H9 (cell line): ENCODE results near the gene ZBTB38. TPM values are rescaled to one million over a fixed set of nuclear protein-coding genes. Genes with fewer than 3 reads are reported as not detected.

Experiments used
- DNase-seq: peaks from one replicate; pipeline ENCODE4 v3.0.0-alpha.2; 2017
- H2AFZ ChIP-seq: one replicate; pipeline ENCODE4 v1.6.1; 2013; ENCODE audit warnings: mild to moderate bottlenecking, low read length, control low read depth, moderate library complexity
- H2AK5ac ChIP-seq: 2 replicates; pipeline ENCODE4 v1.6.1; 2013; ENCODE audit warnings: low read length, control low read depth, mixed read lengths; ENCODE audit not compliant: insufficient read length
- H2BK120ac ChIP-seq: one replicate; pipeline ENCODE4 v1.6.1; 2013; ENCODE audit warnings: low read depth, mild to moderate bottlenecking, low read length, control low read depth, inconsistent platforms; ENCODE audit not compliant: poor library complexity, severe bottlenecking
- H2BK12ac ChIP-seq: 2 replicates; pipeline ENCODE4 v1.6.1; 2013; ENCODE audit warnings: low read length, control low read depth, mixed read lengths, low read depth; ENCODE audit not compliant: insufficient read length
- H2BK15ac ChIP-seq: 2 replicates; pipeline ENCODE4 v1.6.1; 2013; ENCODE audit warnings: low read depth, low read length, control low read depth
- H2BK20ac ChIP-seq: one replicate; pipeline ENCODE4 v1.6.1; 2013; ENCODE audit warnings: low read depth, mild to moderate bottlenecking, low read length, control low read depth, inconsistent platforms; ENCODE audit not compliant: poor library complexity, severe bottlenecking
- H2BK5ac ChIP-seq: 2 replicates; pipeline ENCODE4 v1.6.1; 2013; ENCODE audit warnings: low read length, control low read depth, mixed read lengths; ENCODE audit not compliant: insufficient read length
- H3K14ac ChIP-seq: 2 replicates; pipeline ENCODE4 v1.6.1; 2013; ENCODE audit warnings: low read length, control low read depth; ENCODE audit not compliant: insufficient read depth
- H3K18ac ChIP-seq: 2 replicates; pipeline ENCODE4 v1.6.1; 2013; ENCODE audit warnings: low read depth, mild to moderate bottlenecking, mixed read lengths, low read length, control low read depth; ENCODE audit not compliant: insufficient read length
- H3K23ac ChIP-seq: 2 replicates; pipeline ENCODE4 v1.6.1; 2013; ENCODE audit warnings: low read length, control low read depth, mixed read lengths, low read depth; ENCODE audit not compliant: insufficient read length
- H3K23me2 ChIP-seq: 2 replicates; pipeline ENCODE4 v1.6.1; 2013; ENCODE audit warnings: low read depth, mild to moderate bottlenecking, mixed read lengths, low read length, control low read depth; ENCODE audit not compliant: insufficient read length, poor library complexity, severe bottlenecking
- H3K27ac ChIP-seq: 2 replicates; pipeline ENCODE4 v1.5.1; 2013; ENCODE audit warnings: low read length, control low read depth, mixed read lengths, low read depth; ENCODE audit not compliant: insufficient read length
- H3K27me3 ChIP-seq: 2 replicates; pipeline ENCODE4 v1.6.1; 2013; ENCODE audit warnings: low read length, control low read depth, inconsistent platforms; ENCODE audit not compliant: insufficient read depth
- H3K4ac ChIP-seq: 2 replicates; pipeline ENCODE4 v1.6.1; 2013; ENCODE audit warnings: low read depth, mild to moderate bottlenecking, control low read depth, inconsistent platforms, low read length, moderate library complexity
- H3K4me1 ChIP-seq: 2 replicates; pipeline ENCODE4 v1.6.1; 2013; ENCODE audit warnings: low read length, control low read depth, inconsistent platforms; ENCODE audit not compliant: insufficient read depth
- H3K4me2 ChIP-seq: 2 replicates; pipeline ENCODE4 v1.6.1; 2013; ENCODE audit warnings: low read length, control low read depth, mixed read lengths; ENCODE audit not compliant: insufficient read length, insufficient read depth
- H3K56ac ChIP-seq: 2 replicates; pipeline ENCODE4 v1.6.1; 2013; ENCODE audit warnings: low read depth, mild to moderate bottlenecking, mixed read lengths, low read length, control low read depth; ENCODE audit not compliant: insufficient read length
- H3K79me1 ChIP-seq: 2 replicates; pipeline ENCODE4 v1.6.1; 2013; ENCODE audit warnings: low read depth, mild to moderate bottlenecking, moderate library complexity, low read length, control low read depth, inconsistent platforms; ENCODE audit not compliant: insufficient read depth, poor library complexity, severe bottlenecking
- H3K79me2 ChIP-seq: 2 replicates; pipeline ENCODE4 v1.6.1; 2013; ENCODE audit warnings: low read length, control low read depth, inconsistent platforms; ENCODE audit not compliant: insufficient read depth
- H3K9ac ChIP-seq: 2 replicates; pipeline ENCODE4 v1.6.1; 2013; ENCODE audit warnings: low read length, control low read depth, mixed read lengths; ENCODE audit not compliant: insufficient read length; ENCODE audit errors: extremely low read depth
- H3K9me3 ChIP-seq: one replicate; pipeline ENCODE4 v1.6.1; 2013; ENCODE audit warnings: low read depth, low read length, inconsistent platforms; ENCODE audit not compliant: control insufficient read depth
- H3T11ph ChIP-seq: one replicate; pipeline ENCODE4 v1.6.1; 2013; ENCODE audit warnings: mild to moderate bottlenecking, low read length, control low read depth, inconsistent platforms
- H4K20me1 ChIP-seq: one replicate; pipeline ENCODE4 v1.6.1; 2013; ENCODE audit not compliant: control insufficient read depth, insufficient read length, insufficient read depth
- H4K5ac ChIP-seq: 2 replicates; pipeline ENCODE4 v1.6.1; 2013; ENCODE audit warnings: low read depth, mild to moderate bottlenecking, mixed read lengths, low read length, control low read depth; ENCODE audit not compliant: insufficient read length
- H4K8ac ChIP-seq: replicated peaks from 2 replicates; pipeline ENCODE4 v1.6.1; 2013; ENCODE audit warnings: low read length, control low read depth, mixed read lengths, low read depth; ENCODE audit not compliant: insufficient read length
- H4K91ac ChIP-seq: 2 replicates; pipeline ENCODE4 v1.6.1; 2013; ENCODE audit warnings: low read depth, mild to moderate bottlenecking, moderate library complexity, mixed read lengths, low read length, control low read depth; ENCODE audit not compliant: insufficient read length
- H3K27ac Mint-ChIP-seq, 3 experiments: 2 replicates in 2 of 3; 3 replicates in 1 of 3; pipeline ENCODE4 v1.8.0; 2020 to 2021; ENCODE audit warnings: mixed read lengths in 3 of 3, mild to moderate bottlenecking in 1 of 3, moderate library complexity in 1 of 3
- H3K27me3 Mint-ChIP-seq: 2 replicates; pipeline ENCODE4 v1.8.0; 2021; ENCODE audit warnings: low read depth, mild to moderate bottlenecking, moderate library complexity, mixed read lengths
- H3K36me3 Mint-ChIP-seq, 3 experiments: 2 replicates in 2 of 3; 3 replicates in 1 of 3; pipeline ENCODE4 v1.8.0; 2020 to 2021; ENCODE audit warnings: low read depth in 3 of 3, mixed read lengths in 3 of 3; ENCODE audit not compliant: insufficient read depth in 1 of 3
- H3K4me1 Mint-ChIP-seq, 2 experiments: 2 replicates each; pipeline ENCODE4 v1.8.0; 2020; ENCODE audit warnings: mixed read lengths in 2 of 2
- H3K4me3 Mint-ChIP-seq, 2 experiments: 2 replicates in 1 of 2; 3 replicates in 1 of 2; pipeline ENCODE4 v1.8.0; 2020 to 2021; ENCODE audit warnings: mild to moderate bottlenecking in 2 of 2, mixed read lengths in 2 of 2, moderate library complexity in 1 of 2
- H3K9me3 Mint-ChIP-seq, 2 experiments: 2 replicates in 1 of 2; 3 replicates in 1 of 2; pipeline ENCODE4 v1.8.0; 2020; ENCODE audit warnings: mild to moderate bottlenecking in 2 of 2, mixed read lengths in 2 of 2, moderate library complexity in 1 of 2
- CTCF ChIP-seq: fragments of 200-600 bp; sonication (generic); conservative IDR thresholded peaks from 3 replicates; pipeline ENCODE4 v1.8.0; 2021; ENCODE audit warnings: antibody characterized with exemption, mild to moderate bottlenecking
- WGBS: extraction: QIAGEN DNeasy Blood & Tissue Kit; methylation state at CpG from one replicate; pipeline ENCODE4 v1.1.7; 2013; ENCODE audit warnings: missing lambda C conversion rate, low lambda C conversion rate, mixed read lengths; ENCODE audit not compliant: insufficient read length; ENCODE audit errors: extremely low coverage; 5-methylcytosine and 5-hydroxymethylcytosine counted together
- total RNA-seq: library from RNA; stranded (reverse); gene quantifications from 2 replicates; pipeline ENCODE4 v1.2.1, GENCODE V29; 2021

ZBTB38 gene
- total RNA-seq, 1 experiment from 2014 or later = 14.6 TPM

- Histone ChIP-seq H3K27ac (no peak overlapping the region), H3T11ph (no peak overlapping the region), H3K79me1 (no peaks in the 10 kb centered on the region), H3K9ac (no peak overlapping the region), H4K91ac (no peak overlapping the region), H3K23ac (no peak overlapping the region), H2AFZ (no peak overlapping the region), H2BK12ac (no peak overlapping the region), H3K18ac (no peak overlapping the region), H3K23me2 (no peaks in the 10 kb centered on the region), H2BK120ac (no peak overlapping the region), H2BK15ac (no peak overlapping the region), H3K14ac (no peak overlapping the region), H3K9me3 (no peaks in the 10 kb centered on the region), H4K5ac (no peak overlapping the region), H2AK5ac (no peak overlapping the region), H2BK20ac (no peak overlapping the region), H3K4ac (no peak overlapping the region), H3K27me3 (no peaks in the 10 kb centered on the region), H3K79me2 (no peaks in the 10 kb centered on the region), H3K4me2 (no peak overlapping the region), H4K8ac (no peak overlapping the region), H3K56ac (no peak overlapping the region), H2BK5ac (no peak overlapping the region), H3K4me1 (no peaks in the 10 kb centered on the region; the same call in 1 of the 2 replicates), H4K20me1 (no peaks in the 10 kb centered on the region)
- TF ChIP-seq CTCF = no peak
- no peaks in the 10 kb centered on the region for H3K9me3 Mint-ChIP-seq
- no peaks in the 10 kb centered on the region; the same call in 1 of the 2 replicates for H3K27me3 Mint-ChIP-seq
- no peak for DNase-seq
- peak overlapping the region in 2 of 3 experiments; percentile 32 to 78; a peak in 3 of 7 replicates for H3K27ac Mint-ChIP-seq
- peaks cover 8% of the 10 kb centered on the region in 2 experiments for H3K4me1 Mint-ChIP-seq
- H3K4me3 Mint-ChIP-seq = peak overlapping the region in 1 of 2 experiments; percentile 17; a peak in 2 of 5 replicates
- WGBS = no CpG with 5 or more reads among the region's 11 CpGs
- H3K36me3 Mint-ChIP-seq = no peaks in the 10 kb centered on the region
These were observed 33.6 kb upstream of the ZBTB38 start for GRCh38 chr3:141334627-141335250.
